Measurements from ENCODE around the gene TLR8.

GRCh38 chrX:12949927-12950656 is 43.7 kb downstream of the TLR8 start:
- TF ChIP-seq CTCF (IDR thresholded peaks at IDR 0.05 in 4 of 5, conservative IDR thresholded peaks at IDR 0.05 in 1 of 5) (no peak), POLR2A (IDR thresholded peaks at IDR 0.05) (no peak)
